GM12872 (cell line): ENCODE data around the gene BCAS3.

ENCODE experiments used
- TF ChIP-seq, protein P1 (sequence below): IDR thresholded peaks from 3 replicates; pipeline ENCODE4 v1.5.1; 2011; ENCODE audit warnings: low read depth, mild to moderate bottlenecking, low read length, moderate library complexity; ENCODE audit not compliant: insufficient read depth

The BCAS3 gene

DNA sequence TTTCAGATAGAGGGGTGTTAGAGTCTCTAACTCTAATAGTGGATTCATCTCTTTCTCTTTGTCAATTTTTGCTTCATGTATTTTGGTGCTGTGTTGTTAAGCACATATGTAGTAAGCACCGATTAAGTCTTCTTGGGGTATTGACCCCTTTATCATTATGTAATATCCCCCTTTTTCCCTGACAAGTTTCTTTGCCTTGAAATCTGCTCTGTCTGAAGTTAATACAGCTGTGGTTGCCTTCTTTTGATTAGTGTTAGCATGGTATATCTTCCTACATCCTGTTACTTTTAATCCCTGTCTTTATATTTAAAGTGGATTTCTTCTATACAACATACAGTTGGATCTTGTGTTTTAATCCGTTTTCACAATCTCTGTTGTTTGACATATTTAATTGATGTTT is 60.6 kb downstream of the BCAS3 start:
- TF ChIP-seq, protein P1, sequence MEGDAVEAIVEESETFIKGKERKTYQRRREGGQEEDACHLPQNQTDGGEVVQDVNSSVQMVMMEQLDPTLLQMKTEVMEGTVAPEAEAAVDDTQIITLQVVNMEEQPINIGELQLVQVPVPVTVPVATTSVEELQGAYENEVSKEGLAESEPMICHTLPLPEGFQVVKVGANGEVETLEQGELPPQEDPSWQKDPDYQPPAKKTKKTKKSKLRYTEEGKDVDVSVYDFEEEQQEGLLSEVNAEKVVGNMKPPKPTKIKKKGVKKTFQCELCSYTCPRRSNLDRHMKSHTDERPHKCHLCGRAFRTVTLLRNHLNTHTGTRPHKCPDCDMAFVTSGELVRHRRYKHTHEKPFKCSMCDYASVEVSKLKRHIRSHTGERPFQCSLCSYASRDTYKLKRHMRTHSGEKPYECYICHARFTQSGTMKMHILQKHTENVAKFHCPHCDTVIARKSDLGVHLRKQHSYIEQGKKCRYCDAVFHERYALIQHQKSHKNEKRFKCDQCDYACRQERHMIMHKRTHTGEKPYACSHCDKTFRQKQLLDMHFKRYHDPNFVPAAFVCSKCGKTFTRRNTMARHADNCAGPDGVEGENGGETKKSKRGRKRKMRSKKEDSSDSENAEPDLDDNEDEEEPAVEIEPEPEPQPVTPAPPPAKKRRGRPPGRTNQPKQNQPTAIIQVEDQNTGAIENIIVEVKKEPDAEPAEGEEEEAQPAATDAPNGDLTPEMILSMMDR = no peak

DNA sequence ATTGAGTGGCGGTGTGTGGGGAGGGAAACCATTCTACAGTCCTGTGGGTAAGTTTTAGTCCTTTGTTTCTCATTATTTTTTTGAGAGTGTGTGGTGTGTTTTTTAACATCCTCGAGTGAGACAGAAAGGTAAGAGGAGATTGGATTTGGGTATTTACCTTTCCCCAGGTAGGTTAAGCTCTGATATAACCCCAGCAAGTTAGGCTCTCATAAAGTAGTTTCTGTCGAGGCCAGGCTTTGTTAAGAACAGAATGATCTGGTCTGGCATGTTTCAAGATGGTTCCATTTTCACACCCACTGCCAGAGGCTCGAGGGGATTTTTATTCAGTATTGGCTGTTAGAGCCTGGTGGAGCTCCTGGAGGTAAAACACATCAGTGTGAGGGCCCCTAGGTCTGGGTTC is 62.9 kb downstream of the BCAS3 start:
- TF ChIP-seq, protein P1 = no peak

DNA sequence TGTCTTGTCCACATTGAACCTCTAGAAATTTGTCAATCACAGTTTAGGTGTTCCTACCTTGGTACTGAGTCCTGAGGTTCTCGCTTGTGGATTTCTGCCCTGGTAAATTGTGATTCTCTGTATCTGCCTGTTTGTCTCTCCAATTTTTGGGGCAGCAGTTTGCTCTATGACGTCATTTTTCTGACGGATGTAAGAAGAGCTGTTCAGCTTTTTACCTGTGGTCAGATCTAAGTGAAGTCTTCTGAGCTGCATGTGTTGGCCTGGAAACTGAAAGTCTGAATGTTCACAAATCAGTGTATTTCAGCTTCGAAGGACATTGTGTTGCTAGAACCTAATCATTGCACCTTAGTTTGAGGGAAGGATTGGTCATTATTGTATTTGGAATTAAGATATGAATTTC is 63.4 kb downstream of the BCAS3 start:
- TF ChIP-seq, protein P1 = no peak

DNA sequence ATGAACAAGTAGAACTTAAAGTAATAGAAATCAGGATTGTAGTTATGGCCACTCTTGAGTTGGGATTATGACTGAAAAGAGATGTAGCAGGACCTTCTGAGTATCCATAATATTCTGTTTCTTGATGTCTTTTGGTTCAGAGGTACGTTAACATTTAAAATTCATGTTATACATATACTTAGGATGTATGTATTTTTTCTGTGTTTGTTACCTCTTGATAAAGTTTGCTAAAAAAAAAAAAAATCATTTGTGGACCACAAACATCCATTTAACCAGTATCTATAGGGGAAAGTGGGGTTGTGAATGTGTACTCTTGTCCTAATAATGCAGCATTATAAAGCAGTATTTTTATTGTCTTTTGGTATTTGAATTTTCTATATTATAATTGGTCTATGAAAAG is 65.6 kb downstream of the BCAS3 start:
- TF ChIP-seq, protein P1 = no peak

DNA sequence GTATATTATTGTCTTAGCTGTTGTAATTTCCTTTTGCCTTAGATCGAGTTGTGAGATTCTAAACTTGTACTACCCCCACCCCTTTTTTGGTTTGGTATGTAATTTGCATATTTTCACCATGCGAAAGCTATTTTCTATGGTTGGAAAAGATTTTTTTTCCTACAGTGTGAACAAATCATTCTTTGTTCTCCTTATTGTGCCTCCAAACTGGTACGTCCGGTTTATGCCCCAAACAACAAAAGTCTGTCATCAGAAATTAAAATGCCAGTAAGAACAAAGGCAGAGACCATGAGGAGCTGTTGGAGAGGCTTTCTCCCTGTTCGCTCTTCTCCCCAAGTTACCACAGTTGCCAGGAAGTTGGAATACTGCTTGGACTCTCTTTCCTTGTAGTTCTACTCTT is 66.1 kb downstream of the BCAS3 start:
- TF ChIP-seq, protein P1 = no peak

DNA sequence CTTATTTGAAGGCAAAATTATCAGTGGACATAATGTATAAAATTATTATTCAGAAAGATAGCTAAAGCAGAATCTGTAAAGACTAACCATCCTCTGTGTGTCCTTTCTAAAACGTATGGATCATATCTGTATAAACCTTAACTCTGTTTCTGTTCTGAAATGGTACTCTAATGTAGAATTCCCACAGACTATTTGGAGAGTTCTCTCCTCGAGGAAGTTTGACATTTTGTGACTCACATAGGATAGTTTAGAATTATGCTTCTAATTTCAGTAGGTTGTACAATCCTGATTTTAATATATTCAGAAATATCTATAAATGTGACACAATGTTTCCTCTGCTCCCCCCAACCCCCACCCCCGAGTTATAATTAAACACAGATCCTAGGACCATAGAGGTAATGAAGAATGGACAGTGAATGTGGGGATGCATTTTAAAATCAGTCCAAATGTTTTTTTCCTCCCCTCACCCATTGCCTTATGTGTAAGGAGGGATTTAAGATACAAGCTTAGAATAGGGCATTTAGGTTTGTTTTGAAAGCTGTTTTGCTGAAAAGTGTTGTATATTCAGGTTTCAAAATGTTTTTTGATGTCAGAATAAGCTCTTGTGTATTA is 66.8 kb downstream of the BCAS3 start:
- TF ChIP-seq, protein P1 = no peak

DNA sequence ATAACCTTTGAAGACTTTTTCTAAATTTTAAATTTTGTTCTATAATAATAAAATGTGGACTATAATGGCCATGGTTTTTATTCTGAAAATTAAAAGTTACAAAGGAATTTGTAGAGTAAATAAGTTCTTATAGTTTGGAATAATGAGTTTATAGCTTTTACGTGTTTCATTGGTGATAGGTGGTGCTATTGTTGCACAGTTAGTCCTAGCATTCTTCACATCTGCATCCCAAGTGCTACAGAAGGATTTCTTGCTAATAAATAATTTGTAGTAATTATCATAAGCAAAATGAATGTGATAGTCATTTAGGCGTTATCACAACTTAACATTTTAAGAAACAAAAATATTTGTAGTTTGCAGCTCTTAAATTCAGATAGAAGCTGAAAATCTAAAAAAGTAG is 67.9 kb downstream of the BCAS3 start:
- TF ChIP-seq, protein P1 = no peak
